AG10803 (cell line): ENCODE data around the gene NBEAL2.

Experiments used
- DNase-seq: peaks from one replicate; pipeline ENCODE4 v3.0.0; 2010; ENCODE audit warnings: low read depth
- H3K4me3 ChIP-seq: 2 replicates; pipeline ENCODE4 v1.5.1; 2011; ENCODE audit warnings: mild to moderate bottlenecking, low read length, control low read depth
- CTCF ChIP-seq: conservative IDR thresholded peaks from 2 replicates; pipeline ENCODE4 v1.5.1; 2011; ENCODE audit warnings: mild to moderate bottlenecking, low read length, control low read depth, inconsistent platforms

Gene NBEAL2

GRCh38 chr3:47010910-47011309 is 31.4 kb downstream of the NBEAL2 start:
- TF ChIP-seq CTCF, result no peak
- no peak overlapping the region for H3K4me3 ChIP-seq
- no peak for DNase-seq

GRCh38 chr3:47011371-47011770 is 31.9 kb downstream of the NBEAL2 start:
- no peak for TF ChIP-seq CTCF
- no peak for DNase-seq
- H3K4me3 ChIP-seq, result no peak overlapping the region

DNA sequence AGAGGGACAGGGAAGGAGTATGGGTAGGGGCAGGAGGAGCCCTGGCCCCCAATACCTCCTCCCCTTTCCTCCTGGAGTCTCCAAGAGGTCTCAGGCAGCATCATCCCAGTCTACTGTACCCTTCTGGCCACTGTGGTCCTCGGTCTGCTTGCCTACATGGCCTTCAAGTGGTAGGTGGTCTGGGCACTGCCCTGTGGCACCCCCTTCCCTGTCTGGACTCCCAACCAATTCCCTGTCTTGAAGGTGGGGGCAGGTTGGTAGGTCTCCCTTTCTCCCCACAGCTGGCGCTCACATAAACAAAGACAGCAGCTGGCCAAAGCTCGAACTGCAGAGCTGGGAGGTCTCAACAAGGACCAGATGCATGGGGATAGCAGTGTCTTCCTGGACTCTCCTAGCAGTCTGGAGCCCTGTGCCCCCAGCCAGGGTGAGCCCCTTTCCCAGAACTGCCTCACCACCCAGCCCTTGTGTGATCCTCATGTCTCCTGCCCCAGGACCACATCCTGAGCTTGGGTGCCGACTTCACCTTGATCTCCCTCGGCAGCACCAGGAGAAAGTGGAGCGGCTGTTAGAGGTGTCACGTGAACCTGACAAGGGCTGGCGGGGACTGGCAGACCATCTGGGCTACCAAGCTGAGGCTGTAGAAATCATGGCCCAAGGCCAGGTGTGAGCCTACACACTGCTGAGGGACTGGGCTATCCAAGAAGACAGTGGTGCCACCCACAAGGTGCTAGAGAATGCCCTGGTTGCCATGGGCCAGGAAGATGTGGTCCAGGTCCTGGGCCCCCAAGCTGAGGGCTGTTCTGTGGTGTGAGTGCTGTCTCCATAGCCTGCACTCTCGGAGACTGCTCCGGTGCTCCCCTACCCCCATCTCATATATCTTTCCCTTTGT is 33.1 kb downstream of the NBEAL2 start:
- no peak overlapping the region for H3K4me3 ChIP-seq
- TF ChIP-seq CTCF, result no peak
- DNase-seq, result no peak

- DNase-seq, result no peak
- no peak for TF ChIP-seq CTCF
- no peak overlapping the region for H3K4me3 ChIP-seq
Observed at GRCh38 chr3:47013231-47013630, 33.8 kb downstream of the NBEAL2 start.

- no peak for DNase-seq
- no peak overlapping the region for H3K4me3 ChIP-seq
- no peak for TF ChIP-seq CTCF
Observed at GRCh38 chr3:47014036-47014435, 34.6 kb downstream of the NBEAL2 start.

- no peak for TF ChIP-seq CTCF
- no peak for DNase-seq
- no peak overlapping the region for H3K4me3 ChIP-seq
Observed at GRCh38 chr3:47015151-47015550, 35.7 kb downstream of the NBEAL2 start.
